Measurements from ENCODE around the gene TAAR2. TPM values are rescaled to one million over a fixed set of nuclear protein-coding genes. Genes with fewer than 3 reads are reported as not detected.

TAAR2 gene
- not detected for polyA plus RNA-seq (ENCODE audit: low read depth in 6 of 6)

DNA sequence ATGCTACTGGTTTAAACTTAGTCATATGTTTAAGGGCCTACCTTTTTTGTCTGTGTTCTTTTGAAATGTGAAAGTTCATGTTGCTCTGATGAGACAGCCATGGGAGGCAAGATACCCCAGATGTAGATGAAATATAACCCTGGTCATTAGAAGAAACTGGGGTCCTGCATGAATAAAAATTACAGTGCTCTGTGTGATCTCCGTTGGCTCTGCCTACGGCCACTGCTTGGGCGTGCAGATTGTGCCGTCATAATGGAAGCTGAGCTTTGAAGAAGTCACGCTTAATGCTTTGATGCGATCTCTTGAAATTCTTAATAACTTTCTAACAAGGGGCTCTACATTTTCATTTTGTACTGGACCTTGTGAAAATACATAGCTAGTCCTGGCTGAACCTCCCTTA is at the start of gene TAAR2:
TSS of gene TAAR2 (minus strand) at position 101 of the 400 bp plus-strand sequence. CDS start at position 101, 0 bp downstream.
- Mint-ChIP-seq H3K36me3 (peaks cover 0 to 7% of the 10 kb centered on the region in 2 donors), H3K4me1 (no peaks in the 10 kb centered on the region), H3K9me3 (peaks cover 0 to 18% (median 3%) of the 10 kb centered on the region in 7 donors), H3K27ac (no peak within 1 kb of the TSS), H3K27me3 (peaks cover 32 to 48% (median 36%) of the 10 kb centered on the region in 3 donors), H3K4me3 (no peak within 1 kb of the TSS)
- DNase-seq (no peak), ATAC-seq (ENCODE audit: low read depth in 2 of 2) (no peak)

GRCh38 chr6:132673376-132674094 is 49.5 kb upstream of the TAAR2 start:
- DNase-seq = no peak
- Mint-ChIP-seq H3K9me3 (no peaks in the 10 kb centered on the region), H3K27me3 (peaks cover 4 to 17% (median 8%) of the 10 kb centered on the region in 3 donors), H3K4me1 (peaks cover 5 to 6% (median 6%) of the 10 kb centered on the region in 3 donors), H3K4me3 (no peak overlapping the region), H3K27ac (no peak overlapping the region), H3K36me3 (no peaks in the 10 kb centered on the region)
- no peak for ATAC-seq (ENCODE audit: low read depth in 2 of 2)

GRCh38 chr6:132671295-132671694 is 47.2 kb upstream of the TAAR2 start:
- Mint-ChIP-seq H3K9me3 (no peaks in the 10 kb centered on the region), H3K4me1 (peaks cover 5 to 6% (median 6%) of the 10 kb centered on the region in 3 donors), H3K4me3 (no peak overlapping the region), H3K27ac (no peak overlapping the region), H3K27me3 (peaks cover 0 to 4% (median 0%) of the 10 kb centered on the region in 3 donors), H3K36me3 (no peaks in the 10 kb centered on the region)
- DNase-seq (no peak), ATAC-seq (ENCODE audit: low read depth in 2 of 2) (no peak)

DNA sequence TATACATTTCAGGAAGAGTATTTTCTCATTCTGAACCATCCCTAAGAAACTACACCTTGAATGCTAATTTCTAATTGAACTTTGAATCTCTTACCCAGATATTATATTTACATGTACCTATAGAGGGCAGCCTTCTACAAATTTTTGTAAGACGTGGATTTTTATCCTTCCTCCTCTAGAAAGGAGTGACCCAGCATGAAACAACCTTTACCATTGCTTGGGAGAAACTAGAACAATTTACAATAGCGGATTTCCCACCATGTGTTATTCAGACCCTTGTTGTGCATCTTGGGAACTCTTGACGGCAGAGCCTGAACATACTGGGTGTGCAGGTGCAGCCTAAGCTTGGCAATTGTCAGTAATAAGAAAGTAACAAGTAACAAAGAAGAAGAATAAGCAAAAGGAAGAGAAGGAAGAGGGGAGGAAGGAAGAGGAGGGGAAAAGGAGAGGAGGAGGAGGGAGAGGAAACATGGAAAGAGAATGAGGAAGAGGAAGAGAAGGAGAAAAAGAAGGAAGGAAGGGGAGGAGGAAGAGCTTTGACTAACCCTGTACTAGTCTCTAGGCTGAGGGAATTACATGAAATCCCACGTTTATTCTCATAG is 45.7 kb upstream of the TAAR2 start:
- DNase-seq = peak; percentile 34
- H3K4me1 Mint-ChIP-seq = peaks cover 5 to 10% (median 8%) of the 10 kb centered on the region in 3 donors
- no peak overlapping the region for H3K27ac Mint-ChIP-seq
- H3K27me3 Mint-ChIP-seq = peaks cover 0 to 4% (median 0%) of the 10 kb centered on the region in 3 donors
- ATAC-seq (ENCODE audit: low read depth in 2 of 2) = peak; percentile 41 to 43
- peak overlapping the region in 1 of 8 donors; percentile 54 for H3K4me3 Mint-ChIP-seq
- no peaks in the 10 kb centered on the region for H3K36me3 Mint-ChIP-seq
- H3K9me3 Mint-ChIP-seq = no peaks in the 10 kb centered on the region

GRCh38 chr6:132666118-132666517 is 42.0 kb upstream of the TAAR2 start:
- H3K27me3 Mint-ChIP-seq = peaks cover 0 to 4% (median 0%) of the 10 kb centered on the region in 3 donors
- no peak for ATAC-seq (ENCODE audit: low read depth in 2 of 2)

DNA sequence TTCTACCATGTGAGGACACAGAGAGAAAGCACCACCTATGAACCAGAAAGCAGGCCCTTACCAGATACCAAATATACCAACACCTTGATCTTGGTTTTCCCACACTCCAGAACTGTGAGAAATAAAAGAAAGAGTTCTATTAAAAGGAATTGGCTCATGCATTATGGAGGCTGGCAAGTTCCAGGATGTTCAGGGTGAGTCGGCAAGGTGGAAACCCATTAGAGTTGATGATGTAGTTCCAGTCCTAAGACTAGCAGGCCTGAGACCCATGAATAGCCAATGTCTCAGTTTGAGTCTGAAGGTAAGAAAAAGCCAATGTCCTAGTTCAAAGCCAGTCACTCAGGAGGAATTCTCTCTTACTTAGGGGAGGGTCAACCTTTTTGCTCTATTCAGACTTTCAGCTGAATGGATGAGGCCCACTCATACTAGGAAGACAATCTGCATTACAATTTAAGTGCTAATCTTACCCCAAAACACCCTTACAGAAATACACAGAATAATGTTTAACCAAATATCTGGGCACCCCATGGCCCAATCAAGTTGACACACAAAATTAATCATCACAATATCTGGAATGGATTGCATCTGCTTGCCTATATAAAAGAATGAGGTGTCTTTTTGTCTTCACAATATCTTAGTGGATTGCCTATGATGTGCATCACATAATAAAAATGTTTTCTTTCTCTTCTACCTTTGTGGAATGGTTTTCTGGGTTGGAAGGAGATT is 40.4 kb upstream of the TAAR2 start:
- peaks cover 0 to under 1% (median 0%) of the 10 kb centered on the region in 3 donors for H3K27me3 Mint-ChIP-seq
- H3K36me3 Mint-ChIP-seq = peaks cover 0 to 3% of the 10 kb centered on the region in 2 donors
- no peak overlapping the region for H3K4me3 Mint-ChIP-seq
- peaks cover 0 to 4% (median 1%) of the 10 kb centered on the region in 3 donors for H3K4me1 Mint-ChIP-seq
- H3K9me3 Mint-ChIP-seq = no peaks in the 10 kb centered on the region
- ATAC-seq (ENCODE audit: low read depth in 2 of 2) (no peak), DNase-seq (no peak)
- no peak overlapping the region for H3K27ac Mint-ChIP-seq

More at GRCh38 chr6:132666118-132666517, 42.0 kb upstream of the TAAR2 start:
- peaks cover 5 to 10% (median 8%) of the 10 kb centered on the region in 3 donors for H3K4me1 Mint-ChIP-seq
- no peaks in the 10 kb centered on the region for H3K9me3 Mint-ChIP-seq
- H3K36me3 Mint-ChIP-seq = no peaks in the 10 kb centered on the region
- H3K4me3 Mint-ChIP-seq = no peak overlapping the region
- no peak for DNase-seq
- no peak overlapping the region for H3K27ac Mint-ChIP-seq

GRCh38 chr6:132663661-132664060 is 39.6 kb upstream of the TAAR2 start:
- no peaks in the 10 kb centered on the region for H3K9me3 Mint-ChIP-seq
- DNase-seq = no peak
- H3K4me1 Mint-ChIP-seq = peaks cover 0 to 4% (median 1%) of the 10 kb centered on the region in 3 donors
- H3K36me3 Mint-ChIP-seq = peaks cover 0 to 3% of the 10 kb centered on the region in 2 donors
- no peaks in the 10 kb centered on the region for H3K27me3 Mint-ChIP-seq
- H3K4me3 Mint-ChIP-seq = no peak overlapping the region
- no peak for ATAC-seq (ENCODE audit: low read depth in 2 of 2)
- H3K27ac Mint-ChIP-seq = no peak overlapping the region

GRCh38 chr6:132661906-132662305 is 37.8 kb upstream of the TAAR2 start:
- Mint-ChIP-seq H3K27ac (no peak overlapping the region), H3K9me3 (no peaks in the 10 kb centered on the region), H3K36me3 (peaks cover 0 to 3% of the 10 kb centered on the region in 2 donors), H3K27me3 (no peaks in the 10 kb centered on the region), H3K4me3 (no peak overlapping the region), H3K4me1 (peaks cover 0 to 5% (median 4%) of the 10 kb centered on the region in 3 donors)
- DNase-seq (no peak), ATAC-seq (ENCODE audit: low read depth in 2 of 2) (no peak)

DNA sequence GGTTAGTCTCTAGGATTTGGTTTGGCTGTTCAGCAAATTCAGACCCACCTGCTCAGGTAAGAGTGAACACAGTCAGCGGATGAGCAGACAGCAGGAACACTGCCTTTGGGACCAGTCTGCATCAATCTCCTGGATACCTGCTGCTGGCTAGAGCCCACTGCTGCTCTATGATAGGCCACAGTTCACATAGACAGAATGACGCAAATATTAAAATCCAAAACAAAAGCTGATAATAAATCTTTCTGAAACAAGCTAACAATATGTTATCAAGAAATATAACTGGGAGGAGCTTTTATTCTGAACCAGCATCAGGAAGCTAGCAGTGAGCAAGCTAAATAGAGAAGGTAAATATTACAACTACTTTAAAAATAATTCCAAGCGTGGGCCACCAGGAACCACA is 35.0 kb upstream of the TAAR2 start, which contains the start of gene TAAR1:
TSS of gene TAAR1 (minus strand) at position 101 of the 400 bp plus-strand sequence. CDS start 13,179 bp downstream, outside the sequence.
- H3K4me3 Mint-ChIP-seq = no peak within 1 kb of the TSS
- DNase-seq = no peak
- H3K4me1 Mint-ChIP-seq = peaks cover 0 to 4% (median 0%) of the 10 kb centered on the region in 3 donors
- no peaks in the 10 kb centered on the region for H3K27me3 Mint-ChIP-seq
- ATAC-seq (ENCODE audit: low read depth in 2 of 2) = no peak
- peak within 1 kb of the TSS in 1 of 6 donors; percentile 26 for H3K27ac Mint-ChIP-seq
- peaks cover 0 to 8% of the 10 kb centered on the region in 2 donors for H3K36me3 Mint-ChIP-seq
- no peaks in the 10 kb centered on the region for H3K9me3 Mint-ChIP-seq

DNA sequence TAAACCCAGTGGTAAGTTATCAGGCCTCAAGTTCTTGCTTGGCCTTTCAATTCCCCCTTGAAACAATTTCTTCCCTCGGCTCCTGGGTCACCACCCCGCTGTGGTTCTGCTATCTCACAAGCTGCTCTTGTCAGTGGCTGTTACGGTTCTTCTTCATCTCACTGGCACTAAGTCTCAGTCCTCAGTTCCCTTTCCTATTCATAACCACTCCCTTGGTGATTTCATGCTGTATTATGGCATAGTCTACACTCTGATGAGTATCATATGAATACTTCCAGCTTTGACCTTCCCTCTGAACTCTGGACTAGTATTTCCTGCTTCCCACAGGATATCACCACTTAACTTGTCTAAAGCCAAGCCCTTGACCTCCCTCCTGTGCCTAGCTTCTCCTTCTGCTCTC is 27.0 kb upstream of the TAAR2 start:
- H3K9me3 Mint-ChIP-seq = no peaks in the 10 kb centered on the region
- no peak for DNase-seq
- H3K27ac Mint-ChIP-seq = no peak overlapping the region
- peak in 1 of 2 donors; percentile 30 for ATAC-seq (ENCODE audit: low read depth in 2 of 2)
- H3K4me1 Mint-ChIP-seq = no peaks in the 10 kb centered on the region
- no peaks in the 10 kb centered on the region for H3K27me3 Mint-ChIP-seq
- peaks cover 0 to 5% of the 10 kb centered on the region in 2 donors for H3K36me3 Mint-ChIP-seq
- H3K4me3 Mint-ChIP-seq = no peak overlapping the region

DNA sequence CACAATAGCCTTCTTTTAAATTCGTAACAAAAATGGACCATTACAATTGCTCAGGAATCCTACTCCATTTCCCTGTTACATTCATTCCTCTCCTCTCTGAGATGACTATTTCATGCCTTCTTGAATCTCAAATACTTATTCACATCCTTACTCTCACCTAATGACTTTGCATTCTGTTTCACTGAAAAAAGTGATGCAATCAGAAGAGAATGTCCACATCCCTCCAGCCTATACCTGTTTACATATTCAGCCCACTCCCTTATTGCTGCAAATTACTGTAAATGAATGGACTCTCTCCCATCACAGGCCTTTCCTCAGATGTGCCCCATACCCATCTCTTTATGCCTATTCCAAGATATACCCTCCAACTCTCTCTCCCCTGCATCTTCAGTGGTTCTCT is 26.4 kb upstream of the TAAR2 start:
- DNase-seq (no peak), ATAC-seq (ENCODE audit: low read depth in 2 of 2) (no peak)
- Mint-ChIP-seq H3K9me3 (no peaks in the 10 kb centered on the region), H3K36me3 (peaks cover 0 to 2% of the 10 kb centered on the region in 2 donors), H3K4me1 (no peaks in the 10 kb centered on the region), H3K27ac (no peak overlapping the region), H3K27me3 (no peaks in the 10 kb centered on the region), H3K4me3 (no peak overlapping the region)

DNA sequence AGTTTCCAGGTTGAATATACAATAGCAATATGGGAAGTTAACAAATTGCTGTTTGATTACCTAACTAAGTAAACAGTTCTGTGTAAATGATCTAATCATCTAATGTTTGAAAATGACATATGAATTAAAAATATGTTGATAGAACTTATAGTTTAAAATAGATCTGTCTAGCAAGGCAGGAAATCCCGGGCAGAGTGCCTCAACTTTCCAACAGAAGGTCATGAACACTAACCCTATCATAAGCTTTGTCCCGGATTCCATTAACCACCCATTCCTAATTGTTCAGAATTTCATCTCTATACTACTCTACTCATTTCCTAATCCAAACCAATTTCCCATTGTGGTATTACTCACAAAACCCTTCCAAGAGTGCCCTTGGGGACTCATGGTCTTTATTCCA is 24.8 kb upstream of the TAAR2 start:
- ATAC-seq (ENCODE audit: low read depth in 2 of 2) (no peak), DNase-seq (no peak)
- H3K27me3 Mint-ChIP-seq = peaks cover 0 to 4% (median 0%) of the 10 kb centered on the region in 3 donors
- peaks cover 0 to under 1% (median under 1%) of the 10 kb centered on the region in 3 donors for H3K4me1 Mint-ChIP-seq
- no peak overlapping the region for H3K4me3 Mint-ChIP-seq
- no peaks in the 10 kb centered on the region for H3K36me3 Mint-ChIP-seq
- H3K27ac Mint-ChIP-seq = no peak overlapping the region
- no peaks in the 10 kb centered on the region for H3K9me3 Mint-ChIP-seq

GRCh38 chr6:132648356-132648755 is 24.3 kb upstream of the TAAR2 start:
- H3K4me3 Mint-ChIP-seq = no peak overlapping the region
- peaks cover 4 to 5% (median 5%) of the 10 kb centered on the region in 3 donors for H3K4me1 Mint-ChIP-seq
- ATAC-seq (ENCODE audit: low read depth in 2 of 2) = no peak
- no peaks in the 10 kb centered on the region for H3K9me3 Mint-ChIP-seq
- H3K36me3 Mint-ChIP-seq = no peaks in the 10 kb centered on the region
- peak overlapping the region in 2 of 6 donors; percentile 9 to 25 for H3K27ac Mint-ChIP-seq
- no peak for DNase-seq
- peaks cover 0 to 4% (median 0%) of the 10 kb centered on the region in 3 donors for H3K27me3 Mint-ChIP-seq
